SU-DHL-6 (cell line): Measurements from ENCODE around the gene CDC42EP1.

Experiments
- CTCF ChIP-seq: fragments of 200-600 bp; sonication (generic); IDR thresholded peaks from one replicate; pipeline ENCODE4 v1.5.1; 2017; ENCODE audit warnings: antibody characterized with exemption, mild to moderate bottlenecking, low read length, moderate library complexity; ENCODE audit not compliant: insufficient read depth, poor library complexity, severe bottlenecking
- EZH2phosphoT487 ChIP-seq: fragments of 200-600 bp; sonication (generic), shearing (Covaris generic); conservative IDR thresholded peaks from 2 replicates; pipeline ENCODE4 v1.6.1; 2018; ENCODE audit warnings: mild to moderate bottlenecking, antibody characterized with exemption, low read length, moderate library complexity, mixed read lengths

DNA sequence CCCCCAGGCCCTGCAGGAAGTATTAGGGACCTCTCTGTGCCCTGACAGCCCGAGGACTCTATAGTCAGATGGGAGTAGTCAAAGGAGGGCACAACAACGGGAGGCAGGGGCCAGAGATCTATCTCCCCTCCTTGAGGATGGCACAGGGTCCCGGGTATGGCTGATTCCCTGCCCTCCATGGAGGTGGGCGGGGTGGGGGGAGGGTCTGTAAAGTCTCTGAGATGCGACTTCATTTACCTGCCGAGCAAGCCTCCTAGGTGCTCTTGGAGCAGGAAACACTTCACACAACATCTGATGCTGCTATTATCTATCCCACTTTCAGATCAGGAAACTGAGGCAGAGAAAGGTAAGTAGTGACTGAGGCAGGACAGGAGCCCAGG, 769 bp upstream of the CDC42EP1 start:
- TF ChIP-seq CTCF (no peak), EZH2phosphoT487 (no peak)
